ENCODE results near the gene GALNT17.

Gene GALNT17

DNA sequence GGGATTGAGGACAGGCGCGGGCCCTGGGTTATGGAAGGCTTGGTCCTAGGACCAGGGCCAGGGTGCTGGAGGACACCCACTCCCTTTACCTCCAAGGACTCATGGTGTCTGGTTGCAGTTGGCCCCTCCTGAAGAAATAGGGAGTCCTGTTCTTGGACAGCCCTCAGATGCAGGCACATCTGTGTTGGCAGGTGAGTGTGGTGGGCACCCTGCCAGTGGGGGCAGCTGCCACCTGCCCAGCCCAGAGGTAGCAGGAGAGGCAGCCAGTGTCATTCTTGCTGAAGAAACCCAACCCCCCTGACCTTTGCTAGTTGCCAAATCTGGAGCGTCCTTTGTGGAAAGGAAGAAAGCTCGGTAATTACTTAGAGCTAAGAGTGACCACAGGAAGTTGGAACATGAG is 8.3 kb downstream of the GALNT17 start:
- no peak for TF ChIP-seq CTCF (IDR thresholded peaks at IDR 0.05)

- no peak for TF ChIP-seq CTCF (IDR thresholded peaks at IDR 0.05)
Observed at GRCh38 chr7:71144963-71145362, 13.0 kb downstream of the GALNT17 start.

DNA sequence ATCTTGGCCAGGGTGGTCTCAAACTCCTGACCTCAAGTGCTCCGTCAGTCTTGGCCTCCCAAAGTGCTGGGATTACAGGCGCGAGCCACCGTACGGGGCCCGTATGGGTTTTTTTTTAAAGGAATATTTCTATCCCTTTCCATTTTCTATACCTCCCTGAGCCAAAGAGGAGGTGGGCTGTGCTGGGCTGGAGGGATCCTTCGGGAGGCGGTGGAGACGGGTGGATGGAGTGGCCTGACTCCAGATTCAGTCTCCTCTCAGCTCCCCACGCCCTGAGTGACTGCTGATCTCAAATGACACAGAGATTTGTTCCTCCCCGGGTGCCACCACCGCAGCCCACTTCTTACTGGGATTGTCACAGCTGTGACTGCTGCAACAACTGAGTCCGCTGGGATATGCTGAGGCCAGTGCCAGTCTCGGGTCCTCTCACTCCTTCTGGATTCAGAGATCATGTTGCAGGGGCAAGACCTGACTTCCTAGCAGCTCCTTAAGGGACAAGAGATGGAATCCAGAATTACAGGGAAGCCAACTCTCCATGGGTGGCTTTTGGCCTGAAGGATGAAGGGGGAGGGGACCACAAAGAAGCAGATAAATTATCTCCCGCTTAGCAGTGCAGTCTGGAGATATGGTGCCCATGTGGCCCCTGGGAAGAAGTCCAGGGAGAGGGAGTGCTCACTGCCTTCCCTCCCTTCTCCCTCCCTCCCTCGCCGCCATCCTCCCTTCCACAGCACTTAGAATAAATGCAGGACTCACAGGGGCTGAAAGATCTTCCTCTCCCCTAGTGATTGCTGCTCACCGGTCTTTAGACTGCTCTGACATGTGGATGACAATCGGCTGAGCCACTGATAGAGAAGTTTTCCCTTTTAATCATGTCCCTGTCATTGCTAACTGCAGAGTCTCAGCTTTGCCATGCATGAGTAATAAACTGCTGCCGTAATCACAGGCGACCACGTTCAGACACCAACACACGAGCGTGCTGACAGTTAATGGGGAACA is 14.3 kb downstream of the GALNT17 start:
- no peak for TF ChIP-seq CTCF (IDR thresholded peaks at IDR 0.05)

DNA sequence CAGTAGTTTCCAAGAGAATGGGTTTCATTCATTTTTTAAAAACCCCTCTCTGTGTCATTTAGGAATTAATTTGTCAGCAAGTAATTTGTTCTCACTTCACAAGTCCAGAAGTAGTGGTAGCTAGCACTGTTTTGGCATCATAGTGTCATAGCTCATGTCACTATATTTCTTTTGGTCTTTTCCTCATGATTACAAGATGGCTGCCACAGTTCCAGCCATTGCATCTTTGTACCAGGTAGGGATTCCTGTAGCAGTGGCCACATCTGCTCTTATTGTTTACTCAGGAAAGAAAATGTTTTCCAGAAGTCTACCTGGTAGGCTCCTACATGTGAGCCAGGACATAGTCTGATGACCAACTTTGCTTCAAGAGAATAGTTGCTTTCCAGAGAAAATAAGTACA is 16.2 kb downstream of the GALNT17 start:
- TF ChIP-seq CTCF (IDR thresholded peaks at IDR 0.05), result no peak

- no peak for TF ChIP-seq CTCF (IDR thresholded peaks at IDR 0.05)
Observed at GRCh38 chr7:71155236-71155635, 23.3 kb downstream of the GALNT17 start.

DNA sequence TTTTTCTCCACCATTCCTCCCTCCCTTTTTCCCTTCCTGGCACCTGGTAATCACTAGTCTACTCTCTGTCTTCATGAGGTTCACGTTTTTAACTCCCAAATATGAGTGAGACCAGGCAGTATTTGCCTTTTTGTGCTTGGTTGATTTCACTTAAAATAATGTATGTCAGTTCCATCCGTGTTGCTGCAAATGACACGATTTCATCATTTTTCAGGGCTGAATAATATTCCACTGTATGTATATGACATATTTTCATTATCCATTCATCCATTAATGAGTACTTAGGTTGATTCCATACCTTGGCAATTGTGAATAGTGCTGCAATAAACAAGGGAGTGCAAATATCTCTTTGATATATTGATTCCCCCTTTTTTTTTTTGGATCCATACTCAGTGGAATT is 25.8 kb downstream of the GALNT17 start:
- no peak for TF ChIP-seq CTCF (IDR thresholded peaks at IDR 0.05)

DNA sequence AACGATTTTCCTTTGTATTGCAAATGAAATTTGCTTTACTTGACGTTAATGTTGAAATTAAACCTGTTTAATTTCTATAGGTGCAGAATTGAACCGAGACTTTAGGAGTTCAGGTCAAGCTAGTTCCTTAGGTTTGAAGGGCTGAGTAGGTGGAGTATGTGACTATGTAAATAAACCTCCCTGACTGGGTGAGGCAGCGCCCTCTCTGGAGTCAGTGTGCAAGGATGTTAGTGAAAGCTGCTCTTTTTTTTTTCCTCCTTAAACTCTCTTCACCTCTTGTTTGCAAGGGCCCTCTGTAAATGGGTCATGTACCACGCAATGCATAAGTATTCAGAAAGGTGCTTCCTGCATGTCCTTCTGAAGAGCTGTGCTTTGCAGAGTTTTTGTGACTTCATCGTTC is 33.8 kb downstream of the GALNT17 start:
- no peak for TF ChIP-seq CTCF (IDR thresholded peaks at IDR 0.05)
